DOHH2 (cell line): ENCODE results near the gene APOBEC2.

Experiments used
- CTCF ChIP-seq: fragments of 200-600 bp; sonication (generic); IDR thresholded peaks from one replicate; pipeline ENCODE4 v1.5.1; 2014; ENCODE audit warnings: antibody characterized with exemption, mild to moderate bottlenecking, low read depth, low read length; ENCODE audit not compliant: poor library complexity, severe bottlenecking
- EZH2phosphoT487 ChIP-seq: fragments of 200-600 bp; sonication (generic); IDR thresholded peaks from 2 replicates; pipeline ENCODE4 v1.6.1; 2017; ENCODE audit warnings: borderline replicate concordance, mild to moderate bottlenecking, antibody characterized with exemption, low read length, moderate library complexity, mixed read lengths

- TF ChIP-seq CTCF (no peak), EZH2phosphoT487 (no peak)
Observed at GRCh38 chr6:41017663-41018062, 35.3 kb upstream of the APOBEC2 start.
